ENCODE measurements around the gene RAB11FIP3. TPM values are rescaled to one million over a fixed set of nuclear protein-coding genes. Genes with fewer than 3 reads are reported as not detected.

The RAB11FIP3 gene
- total and polyA plus RNA-seq, 2 experiments from 2014 or later, result 1.2 to 27.8 TPM

DNA sequence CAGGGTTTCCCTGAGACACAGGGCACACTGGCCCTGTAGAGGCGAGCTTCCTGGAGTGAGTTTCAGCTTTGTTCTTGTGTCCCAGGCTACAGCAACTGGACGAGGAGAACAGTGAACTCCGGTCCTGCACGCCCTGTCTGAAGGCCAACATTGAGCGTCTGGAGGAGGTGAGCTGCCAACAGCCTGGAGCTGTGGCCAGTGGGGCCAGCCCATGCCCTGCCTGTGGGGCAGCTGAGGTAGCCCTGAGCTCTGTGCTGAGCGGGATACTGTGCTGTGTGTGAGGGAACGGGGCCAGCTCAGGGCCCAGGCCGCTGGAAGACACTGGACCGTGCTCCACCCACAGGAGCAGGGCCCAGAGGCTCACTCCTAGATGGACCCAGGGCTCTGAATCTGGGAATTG, 93.4 kb downstream of the RAB11FIP3 start:
- Histone ChIP-seq H3K4me3 (no peak overlapping the region), H3K4me2 (ENCODE audit: unreplicated experiment) (no peak overlapping the region), H3K9me3 (ENCODE audit: low read depth) (no peaks in the 10 kb centered on the region), H3F3A (ENCODE audit: insufficient read depth) (no peaks in the 10 kb centered on the region), H3K9me2 (ENCODE audit: insufficient read depth) (no peaks in the 10 kb centered on the region), H4K20me1 (ENCODE audit: insufficient read depth) (no peaks in the 10 kb centered on the region), H3K27ac (no peak overlapping the region), H3K4me1 (ENCODE audit: insufficient read depth) (0 out of 2 replicates have a peak, but pooled peaks cover under 1% of the 10 kb centered on the region), H3K79me2 (ENCODE audit: insufficient read depth) (no peaks in the 10 kb centered on the region), H2AFZ (no peak overlapping the region), H3K36me3 (ENCODE audit: low read depth) (no peaks in the 10 kb centered on the region), H3K27me3 (replicated peaks; ENCODE audit: insufficient read depth) (no peaks in the 10 kb centered on the region), H3K9ac (no peak overlapping the region)
- in situ Hi-C loops (cut with MboI), result no loop called here
- 87 to 92% methylated on average over 9 of the region's 9 CpGs for WGBS, 2 experiments (ENCODE audit: low coverage in 1 of 2, low lambda C conversion rate in 2 of 2, missing lambda C conversion rate in 2 of 2)
- no peak for TF ChIP-seq EZH2 (IDR thresholded peaks at IDR 0.05; ENCODE audit: insufficient read depth, poor library complexity, severe bottlenecking)
- TF ChIP-seq EZH2phosphoT487 (IDR thresholded peaks at IDR 0.05; ENCODE audit: insufficient read depth, low read depth), result no peak
- DNase-seq, result no peak

DNA sequence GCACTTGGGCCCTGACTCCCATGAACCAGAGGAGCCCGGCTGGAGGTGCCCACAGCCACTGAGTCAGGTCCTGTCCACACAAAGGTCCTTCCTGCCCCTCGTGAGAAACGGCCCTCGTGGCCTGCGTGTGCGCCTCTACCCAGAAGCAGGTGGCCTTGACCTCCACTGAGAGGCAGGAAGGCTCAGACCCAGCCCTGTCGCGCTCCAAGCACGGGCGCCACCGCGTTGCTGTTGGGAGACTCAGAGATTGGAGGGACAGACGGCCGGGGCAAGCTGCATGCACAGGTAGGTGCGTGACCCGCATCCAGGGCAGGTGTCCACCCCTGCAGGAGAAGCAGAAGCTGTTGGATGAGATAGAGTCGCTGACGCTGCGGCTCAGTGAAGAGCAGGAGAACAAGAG, 94.0 kb downstream of the RAB11FIP3 start:
- Histone ChIP-seq H3K9me3 (ENCODE audit: low read depth) (no peaks in the 10 kb centered on the region), H3K9ac (no peak overlapping the region), H3K27ac (no peak overlapping the region), H3K36me3 (ENCODE audit: low read depth) (no peaks in the 10 kb centered on the region), H3K79me2 (ENCODE audit: insufficient read depth) (no peaks in the 10 kb centered on the region), H3F3A (ENCODE audit: insufficient read depth) (0 out of 2 replicates have a peak, but pooled peaks cover 4% of the 10 kb centered on the region), H3K4me1 (ENCODE audit: insufficient read depth) (0 out of 2 replicates have a peak, but pooled peaks cover 6% of the 10 kb centered on the region), H3K4me2 (ENCODE audit: unreplicated experiment) (no peak overlapping the region), H3K27me3 (replicated peaks; ENCODE audit: insufficient read depth) (no peaks in the 10 kb centered on the region), H3K4me3 (no peak overlapping the region), H3K9me2 (ENCODE audit: insufficient read depth) (no peaks in the 10 kb centered on the region), H2AFZ (no peak overlapping the region), H4K20me1 (ENCODE audit: insufficient read depth) (no peaks in the 10 kb centered on the region)
- no peak for TF ChIP-seq EZH2phosphoT487 (IDR thresholded peaks at IDR 0.05; ENCODE audit: insufficient read depth, low read depth)
- no peak for TF ChIP-seq EZH2 (IDR thresholded peaks at IDR 0.05; ENCODE audit: insufficient read depth, poor library complexity, severe bottlenecking)
- DNase-seq, result no peak
- WGBS, 2 experiments (ENCODE audit: low coverage in 1 of 2, low lambda C conversion rate in 2 of 2, missing lambda C conversion rate in 2 of 2), result 93 to 97% methylated on average over 18 to 19 of the region's 19 CpGs
- in situ Hi-C loops (cut with MboI), result no loop called here

DNA sequence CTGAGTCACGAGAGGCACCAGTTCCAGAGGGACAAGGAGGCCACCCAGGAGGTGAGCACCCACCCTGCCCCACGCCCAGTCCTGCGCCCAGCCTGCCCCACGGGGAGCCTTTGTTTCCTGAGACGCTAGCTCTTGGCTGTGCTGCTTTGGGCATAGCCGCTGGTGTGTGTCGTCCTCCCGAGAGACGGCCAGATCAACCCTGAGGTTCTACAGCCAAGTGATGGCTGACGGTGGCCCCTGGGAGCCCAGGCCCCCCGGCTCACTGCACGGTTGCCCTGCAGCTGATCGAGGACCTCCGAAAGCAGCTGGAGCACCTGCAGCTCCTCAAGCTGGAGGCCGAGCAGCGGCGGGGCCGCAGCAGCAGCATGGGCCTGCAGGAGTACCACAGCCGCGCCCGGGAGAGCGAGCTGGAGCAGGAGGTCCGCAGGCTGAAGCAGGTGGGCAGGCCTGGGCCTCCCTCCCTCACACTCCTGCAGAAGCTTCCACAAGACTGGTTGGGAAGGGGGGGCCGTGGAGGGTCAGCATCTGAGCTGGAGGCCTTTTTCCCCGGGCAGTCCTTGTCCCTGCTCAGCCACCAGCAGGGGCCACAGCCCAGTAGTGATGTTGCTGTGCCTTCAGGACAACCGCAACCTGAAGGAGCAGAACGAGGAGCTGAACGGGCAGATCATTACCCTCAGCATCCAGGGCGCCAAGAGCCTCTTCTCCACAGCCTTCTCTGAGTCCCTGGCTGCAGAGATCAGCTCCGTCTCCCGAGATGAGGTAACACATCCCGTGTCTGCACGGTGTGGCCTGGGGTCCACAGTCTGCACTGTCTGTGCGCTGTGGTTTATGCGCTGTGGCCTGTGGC, 94.6 kb downstream of the RAB11FIP3 start:
- peaks cover 8% of the 10 kb centered on the region; the same call in 1 of the 2 replicates for H3F3A ChIP-seq (ENCODE audit: insufficient read depth)
- no peak overlapping the region for H3K9ac ChIP-seq
- no peak for DNase-seq
- H3K27me3 ChIP-seq (replicated peaks; ENCODE audit: insufficient read depth), result no peaks in the 10 kb centered on the region
- no peaks in the 10 kb centered on the region for H3K9me2 ChIP-seq (ENCODE audit: insufficient read depth)
- H3K79me2 ChIP-seq (ENCODE audit: insufficient read depth), result no peaks in the 10 kb centered on the region
- in situ Hi-C loops (cut with MboI), result no loop called here
- H2AFZ ChIP-seq, result no peak overlapping the region
- H3K36me3 ChIP-seq (ENCODE audit: low read depth), result no peaks in the 10 kb centered on the region
- H3K4me3 ChIP-seq, result no peak overlapping the region
- TF ChIP-seq EZH2phosphoT487 (IDR thresholded peaks at IDR 0.05; ENCODE audit: insufficient read depth, low read depth) (no peak), EZH2 (IDR thresholded peaks at IDR 0.05; ENCODE audit: insufficient read depth, poor library complexity, severe bottlenecking) (no peak)
- H3K27ac ChIP-seq, result no peak overlapping the region
- WGBS, 2 experiments (ENCODE audit: low coverage in 1 of 2, low lambda C conversion rate in 2 of 2, missing lambda C conversion rate in 2 of 2), result 90 to 95% methylated on average over 35 of the region's 35 CpGs
- H3K4me2 ChIP-seq (ENCODE audit: unreplicated experiment), result no peak overlapping the region
- H4K20me1 ChIP-seq (ENCODE audit: insufficient read depth), result no peaks in the 10 kb centered on the region
- H3K4me1 ChIP-seq (ENCODE audit: insufficient read depth), result peaks cover 11% of the 10 kb centered on the region
- H3K9me3 ChIP-seq (ENCODE audit: low read depth), result no peaks in the 10 kb centered on the region

- peaks cover 13% of the 10 kb centered on the region for H3F3A ChIP-seq (ENCODE audit: insufficient read depth)
- WGBS, 2 experiments (ENCODE audit: low coverage in 1 of 2, low lambda C conversion rate in 2 of 2, missing lambda C conversion rate in 2 of 2), result 92 to 97% methylated on average over 13 of the region's 13 CpGs
- H3K36me3 ChIP-seq (ENCODE audit: low read depth), result no peaks in the 10 kb centered on the region
- no peak overlapping the region for H3K4me3 ChIP-seq
- TF ChIP-seq EZH2phosphoT487 (IDR thresholded peaks at IDR 0.05; ENCODE audit: insufficient read depth, low read depth) (no peak), EZH2 (IDR thresholded peaks at IDR 0.05; ENCODE audit: insufficient read depth, poor library complexity, severe bottlenecking) (no peak)
- H3K4me2 ChIP-seq (ENCODE audit: unreplicated experiment), result no peak overlapping the region
- no peaks in the 10 kb centered on the region for H3K27me3 ChIP-seq (replicated peaks; ENCODE audit: insufficient read depth)
- H3K9me2 ChIP-seq (ENCODE audit: insufficient read depth), result no peaks in the 10 kb centered on the region
- DNase-seq, result no peak
- no peak overlapping the region for H3K27ac ChIP-seq
- no peaks in the 10 kb centered on the region for H3K79me2 ChIP-seq (ENCODE audit: insufficient read depth)
- no peak overlapping the region for H2AFZ ChIP-seq
- no peak overlapping the region for H3K9ac ChIP-seq
- H3K9me3 ChIP-seq (ENCODE audit: low read depth), result no peaks in the 10 kb centered on the region
- H3K4me1 ChIP-seq (ENCODE audit: insufficient read depth), result peaks cover 18% of the 10 kb centered on the region
- in situ Hi-C loops (cut with MboI), result no loop called here
- H4K20me1 ChIP-seq (ENCODE audit: insufficient read depth), result no peaks in the 10 kb centered on the region
Measured at GRCh38 chr16:520847-521246, 95.4 kb downstream of the RAB11FIP3 start.

All from GM23248 (cell line).